H1 (cell line): ENCODE measurements around the gene KLHL2. TPM values are rescaled to one million over a fixed set of nuclear protein-coding genes. Genes with fewer than 3 reads are reported as not detected.
"Not testable (repeated sequence)": the region's sequence is repeated elsewhere in the genome, so short reads cannot be mapped to it uniquely, and the experiment has no call there.

Experiments
- CTCF ChIA-PET: fragments of 300-600 bp; sonication (Branson Sonifier 250); formaldehyde crosslinking; loops from one replicate; lab custom pipeline; 2021; ENCODE audit not compliant: partially characterized antibody; lab: Charles Lee
- POLR2A ChIA-PET: fragments of 300-600 bp; sonication (Branson Sonifier 250); formaldehyde crosslinking; loops from one replicate; lab custom pipeline; 2021; ENCODE audit warnings: inconsistent platforms; ENCODE audit not compliant: partially characterized antibody; lab: Charles Lee
- DNase-seq, 2 experiments: peaks; one replicate each; pipeline versions ENCODE4 v3.0.0 to v3.0.0-alpha.2; 2010 to 2022; ENCODE audit warnings: low spot score in 2 of 2, low read depth in 1 of 2, mixed read lengths in 1 of 2
- FAIRE-seq: peaks from 2 replicates; lab custom pipeline; 2011; peaks lifted over from hg19 to GRCh38; lab: Jason Lieb, UNC
- H2AFZ ChIP-seq: 2 replicates; pipeline ENCODE4 v1.8.1; 2012; ENCODE audit warnings: low read length, inconsistent platforms
- H2AK5ac ChIP-seq: 2 replicates; pipeline ENCODE4 v1.6.1; 2013; ENCODE audit warnings: low read depth, low read length
- H2BK120ac ChIP-seq: replicated peaks from 2 replicates; pipeline ENCODE3; 2013; ENCODE audit warnings: low read depth, low read length, inconsistent platforms
- H2BK12ac ChIP-seq: 2 replicates; pipeline ENCODE4 v1.6.1; 2013; ENCODE audit warnings: low read depth, low read length
- H2BK15ac ChIP-seq: 2 replicates; pipeline ENCODE4 v1.6.1; 2013; ENCODE audit warnings: low read length
- H2BK20ac ChIP-seq: 2 replicates; pipeline ENCODE4 v1.6.1; 2013; ENCODE audit warnings: low read length
- H2BK5ac ChIP-seq: 2 replicates; pipeline ENCODE4 v1.6.1; 2013; ENCODE audit warnings: low read depth, low read length
- H3K14ac ChIP-seq: 2 replicates; pipeline ENCODE4 v1.6.1; 2013; ENCODE audit warnings: inconsistent platforms; ENCODE audit not compliant: insufficient read length
- H3K18ac ChIP-seq: 2 replicates; pipeline ENCODE4 v1.6.1; 2013; ENCODE audit warnings: low read length; ENCODE audit errors: extremely low read depth
- H3K23ac ChIP-seq: 2 replicates; pipeline ENCODE4 v1.6.1; 2013; ENCODE audit warnings: inconsistent platforms; ENCODE audit not compliant: insufficient read length
- H3K23me2 ChIP-seq: 2 replicates; pipeline ENCODE4 v1.6.1; 2013; ENCODE audit warnings: low read depth, low read length
- H3K27ac ChIP-seq: 2 replicates; pipeline ENCODE4 v1.6.1; 2011; ENCODE audit warnings: low read depth, low read length, inconsistent platforms
- H3K27me3 ChIP-seq, 4 experiments: replicated peaks in 1 of 4; 1 replicate in 1 of 4; 2 replicates in 3 of 4; pipeline versions ENCODE4 v1.6.1 to v1.8.1; 2011 to 2013; ENCODE audit warnings: low read length in 3 of 4, mild to moderate bottlenecking in 3 of 4, inconsistent platforms in 2 of 4, mixed read lengths in 2 of 4, moderate library complexity in 1 of 4; ENCODE audit not compliant: control insufficient read depth in 3 of 4, insufficient read depth in 3 of 4; ENCODE audit errors: extremely low read depth in 1 of 4
- H3K36me3 ChIP-seq, 4 experiments: 2 replicates each; pipeline versions ENCODE4 v1.6.1 to v1.8.1; 2011 to 2013; ENCODE audit warnings: mild to moderate bottlenecking in 4 of 4, low read length in 3 of 4, moderate library complexity in 2 of 4, control low read depth in 1 of 4, inconsistent platforms in 1 of 4; ENCODE audit not compliant: insufficient read depth in 4 of 4, control insufficient read depth in 2 of 4
- H3K4ac ChIP-seq: replicated peaks from 2 replicates; pipeline ENCODE3; 2013; ENCODE audit warnings: low read length, low read depth, mixed read lengths, inconsistent platforms; ENCODE audit not compliant: insufficient read length
- H3K4me1 ChIP-seq, 4 experiments: replicated peaks in 1 of 4; 1 replicate in 1 of 4; 2 replicates in 3 of 4; pipeline versions ENCODE4 v1.6.1 to v1.8.1; 2011 to 2013; ENCODE audit warnings: low read length in 3 of 4, inconsistent platforms in 2 of 4, mixed read lengths in 1 of 4; ENCODE audit not compliant: insufficient read depth in 4 of 4, control insufficient read depth in 3 of 4
- H3K4me2 ChIP-seq, 2 experiments: 2 replicates each; pipeline versions ENCODE4 v1.6.1 to v1.8.1; 2011 to 2013; ENCODE audit warnings: low read depth in 2 of 2, low read length in 2 of 2, control low read depth in 1 of 2, inconsistent platforms in 1 of 2, mild to moderate bottlenecking in 1 of 2; ENCODE audit not compliant: insufficient read depth in 1 of 2
- H3K4me3 ChIP-seq, 4 experiments: fragments of 200-600, 300-600 bp in 1 of 4; sonication (generic), shearing (Covaris generic), sonication (Bioruptor Twin) in 1 of 4; 2 replicates each; pipeline versions ENCODE4 v1.5.1 to v1.8.1; 2011 to 2016; ENCODE audit warnings: low read length in 4 of 4, low read depth in 3 of 4, control low read depth in 2 of 4, inconsistent platforms in 2 of 4, mild to moderate bottlenecking in 2 of 4, mixed read lengths in 1 of 4, moderate library complexity in 1 of 4; ENCODE audit not compliant: insufficient read depth in 2 of 4; ENCODE audit errors: extremely low read depth in 1 of 4
- H3K56ac ChIP-seq: replicated peaks from 2 replicates; pipeline ENCODE3; 2013; ENCODE audit warnings: low read depth, mild to moderate bottlenecking, mixed read lengths, low read length, inconsistent platforms; ENCODE audit not compliant: insufficient read length
- H3K79me1 ChIP-seq: 2 replicates; pipeline ENCODE4 v1.6.1; 2013; ENCODE audit warnings: low read depth, low read length, control low read depth
- H3K79me2 ChIP-seq, 2 experiments: 2 replicates each; pipeline versions ENCODE4 v1.6.1 to v1.8.1; 2012 to 2013; ENCODE audit warnings: low read length in 2 of 2, mild to moderate bottlenecking in 2 of 2, inconsistent platforms in 1 of 2; ENCODE audit not compliant: insufficient read depth in 2 of 2, control insufficient read depth in 1 of 2
- H3K9ac ChIP-seq, 4 experiments: replicated peaks in 1 of 4; 1 replicate in 1 of 4; 2 replicates in 3 of 4; pipeline versions ENCODE4 v1.6.1 to v1.8.1; 2011 to 2013; ENCODE audit warnings: low read depth in 3 of 4, low read length in 3 of 4, control low read depth in 2 of 4, mild to moderate bottlenecking in 2 of 4, moderate library complexity in 2 of 4, inconsistent platforms in 1 of 4; ENCODE audit errors: extremely low read depth in 1 of 4
- H3K9me3 ChIP-seq, 2 experiments: 2 replicates each; pipeline versions ENCODE4 v1.6.1 to v1.8.1; 2012 to 2013; ENCODE audit warnings: mild to moderate bottlenecking in 2 of 2, moderate library complexity in 2 of 2, control low read depth in 1 of 2, inconsistent platforms in 1 of 2, low read depth in 1 of 2, low read length in 1 of 2, mixed read lengths in 1 of 2; ENCODE audit not compliant: insufficient read depth in 2 of 2
- H4K20me1 ChIP-seq, 2 experiments: replicated peaks in 1 of 2; 2 replicates each; pipeline versions ENCODE3 to v1.8.1; 2011 to 2013; ENCODE audit warnings: inconsistent platforms in 2 of 2, low read length in 2 of 2, mild to moderate bottlenecking in 1 of 2; ENCODE audit not compliant: insufficient read depth in 2 of 2, control insufficient read depth in 1 of 2
- H4K5ac ChIP-seq: 2 replicates; pipeline ENCODE4 v1.6.1; 2013; ENCODE audit warnings: low read length, low read depth, mixed read lengths, inconsistent platforms; ENCODE audit not compliant: insufficient read length
- H4K8ac ChIP-seq: 2 replicates; pipeline ENCODE4 v1.8.0; 2013; ENCODE audit warnings: mild to moderate bottlenecking, moderate library complexity, low read length, inconsistent platforms; ENCODE audit not compliant: insufficient read depth; ENCODE audit errors: extremely low read depth
- H4K91ac ChIP-seq: replicated peaks from 2 replicates; pipeline ENCODE3; 2013; ENCODE audit warnings: low read length, mixed read lengths, inconsistent platforms; ENCODE audit not compliant: insufficient read length
- WGBS, 2 experiments: shearing (Covaris generic) in 1 of 2; methylation state at CpG; one replicate each; pipeline versions ENCODE4 v1.1.6 to v1.1.7; 2013 to 2015; ENCODE audit warnings: low lambda C conversion rate in 2 of 2, mixed read lengths in 2 of 2, inconsistent platforms in 1 of 2, low coverage in 1 of 2, missing lambda C conversion rate in 1 of 2; ENCODE audit not compliant: insufficient replicate concordance in 2 of 2, insufficient coverage in 1 of 2, insufficient read length in 1 of 2; ENCODE audit errors: extremely low coverage in 1 of 2, missing lambda C conversion rate in 1 of 2; 5-methylcytosine and 5-hydroxymethylcytosine counted together
- polyA plus RNA-seq, 7 experiments: library from polyadenylated mRNA; depleted of rRNA in 3 of 7; stranded (reverse) in 5 of 7; unstranded in 2 of 7; fragments of >200 nt in 5 of 7; fragments of 200-250 nt in 2 of 7; gene quantifications; 1 replicate in 5 of 7; 2 replicates in 1 of 7; 4 replicates in 1 of 7; pipeline versions ENCODE4 v1.2.1 to v1.2.3, GENCODE V29; 2011 to 2013; ENCODE audit warnings: missing spikeins in 2 of 7, mixed read lengths in 2 of 7
- total RNA-seq: library from RNA; stranded (reverse); fragmentation: NEBNext Ultra II Directional; extraction: Animal tissue kit (Norgen Biotek cat#: 25700); gene quantifications from 2 replicates; pipeline ENCODE4 v1.2.1, GENCODE V29; 2021

Gene KLHL2
- total and polyA plus RNA-seq, 2 of the 8 experiments (the other 6 are each of a cell fraction or from before 2014, with no cell fraction given) = 5.2 to 12.0 TPM

DNA sequence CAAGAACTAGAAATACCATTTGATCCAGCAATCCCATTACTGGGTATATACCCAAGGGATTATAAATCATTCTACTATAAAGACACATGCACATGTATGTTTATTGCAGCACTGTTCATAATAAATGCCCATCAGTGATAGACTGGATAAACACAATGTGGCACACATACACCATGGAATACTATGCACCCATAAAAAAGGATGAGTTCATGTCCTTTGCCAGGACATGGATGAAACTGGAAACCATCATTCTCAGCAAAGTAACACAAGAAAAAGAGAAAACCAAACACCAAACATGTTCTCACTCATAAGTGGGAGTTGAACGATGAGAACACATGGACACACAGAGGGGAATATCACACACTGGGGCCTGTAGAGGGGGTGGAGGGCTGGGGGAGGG is 40.5 kb upstream of the KLHL2 start:
- CTCF ChIA-PET = interaction anchor here (0.6 kb wide), 1 partner anchor 18 kb away, joined by 3 read pairs; no protein-coding TSS in a partner anchor
- POLR2A ChIA-PET, DNase-seq: not testable (repeated sequence)

More for the DNA sequence above, 40.5 kb upstream of the KLHL2 start:
- H3K79me1 ChIP-seq, H3K27ac ChIP-seq, H3K27me3 ChIP-seq, H3K4ac ChIP-seq, H3K4me2 ChIP-seq, H2AK5ac ChIP-seq, H4K20me1 ChIP-seq, H3K56ac ChIP-seq, FAIRE-seq, H3K36me3 ChIP-seq, H4K8ac ChIP-seq, H3K23me2 ChIP-seq, H2BK120ac ChIP-seq, H2AFZ ChIP-seq, H2BK15ac ChIP-seq, H3K23ac ChIP-seq, H4K91ac ChIP-seq, H2BK12ac ChIP-seq, H3K9ac ChIP-seq, H2BK5ac ChIP-seq, H3K4me3 ChIP-seq, H3K4me1 ChIP-seq, H4K5ac ChIP-seq, H3K14ac ChIP-seq, H3K79me2 ChIP-seq, H3K18ac ChIP-seq, H2BK20ac ChIP-seq, H3K9me3 ChIP-seq: not testable (repeated sequence)
- WGBS, 2 experiments = 92% methylated on average over 1 of the region's 1 CpG; no CpG with 5 or more reads in 1 of the 2 experiments
